Measurements from ENCODE around the gene COX11.

GRCh38 chr17:54935471-54935870, 33.0 kb downstream of the COX11 start:
- TF ChIP-seq MAX (IDR thresholded peaks at IDR 0.05; ENCODE audit: low read depth): no peak
- no peak for TF ChIP-seq NRF1 (IDR thresholded peaks at IDR 0.05; ENCODE audit: low read depth, low read length)
- no peak for TF ChIP-seq CTCF (IDR thresholded peaks at IDR 0.05)
- no peak for TF ChIP-seq JUND (IDR thresholded peaks at IDR 0.05)
- TF ChIP-seq POLR2AphosphoS5 (IDR thresholded peaks at IDR 0.05; ENCODE audit: low read depth, low read length): no peak
- TF ChIP-seq GABPA (IDR thresholded peaks at IDR 0.05; ENCODE audit: low read depth): no peak

Measured in SK-N-SH (cell line).